PC-3 (cell line): Measurements from ENCODE around the gene CLDN20. TPM values are rescaled to one million over a fixed set of nuclear protein-coding genes. Genes with fewer than 3 reads are reported as not detected.

Experiments
- ATAC-seq: fragments of 200-7000 bp; cut with Tn5 transposase; 2 replicates; pipeline ENCODE4 v1.9.1; 2020; ENCODE audit warnings: mild to moderate bottlenecking, moderate library complexity
- BruUV-seq: library from RNA; stranded (reverse); fragments of 400-500 nt; replicated peaks from 2 replicates; lab custom pipeline; 2021; lab: Mats Ljungman, UMichigan
- CTCF ChIA-PET: fragments of 300-600 bp; sonication (Branson Sonifier 250); formaldehyde crosslinking; loops from one replicate; lab custom pipeline; 2022; ENCODE audit warnings: antibody characterized with exemption; lab: Charles Lee
- POLR2A ChIA-PET: fragments of 300-600 bp; sonication (Branson Sonifier 250); formaldehyde crosslinking; loops from one replicate; lab custom pipeline; 2022; ENCODE audit warnings: antibody characterized with exemption; ENCODE audit not compliant: unreplicated experiment; lab: Charles Lee
- DNase-seq: peaks from one replicate; pipeline ENCODE4 v3.0.0-alpha.2; 2015
- H2AFZ ChIP-seq: fragments of 300-600 bp; sonication (generic); 2 replicates; pipeline ENCODE4 v1.6.0; 2016; ENCODE audit warnings: antibody characterized with exemption, low read length
- H3F3A ChIP-seq: fragments of 300-600 bp; sonication (generic); one replicate; pipeline ENCODE4 v1.6.0; 2017; ENCODE audit warnings: antibody characterized with exemption, low read length, control low read depth, mild to moderate bottlenecking; ENCODE audit not compliant: unreplicated experiment
- H3K27ac ChIP-seq: fragments of 300-600 bp; sonication (generic); 2 replicates; pipeline ENCODE4 v1.5.1; 2016; ENCODE audit warnings: mild to moderate bottlenecking, low read length
- H3K27me3 ChIP-seq: fragments of 300-600 bp; sonication (generic); 2 replicates; pipeline ENCODE4 v1.6.1; 2016; ENCODE audit warnings: low read length, mixed read lengths
- H3K36me3 ChIP-seq: fragments of 300-600 bp; sonication (generic); 2 replicates; pipeline ENCODE4 v1.6.1; 2016; ENCODE audit warnings: low read depth, mixed run types, low read length, mixed read lengths
- H3K4me1 ChIP-seq: fragments of 300-600 bp; sonication (generic); 2 replicates; pipeline ENCODE4 v1.5.1; 2016; ENCODE audit warnings: low read length; ENCODE audit not compliant: insufficient read depth
- H3K4me2 ChIP-seq: fragments of 300-600 bp; sonication (generic); 2 replicates; pipeline ENCODE4 v1.6.0; 2016; ENCODE audit warnings: low read length
- H3K4me3 ChIP-seq: fragments of 300-600 bp; sonication (generic); 2 replicates; pipeline ENCODE4 v1.5.1; 2016; ENCODE audit warnings: mild to moderate bottlenecking, low read length, mixed read lengths
- H3K79me2 ChIP-seq: fragments of 300-600 bp; sonication (generic); 2 replicates; pipeline ENCODE4 v1.6.1; 2017; ENCODE audit warnings: low read length, mixed read lengths
- H3K9ac ChIP-seq: fragments of 300-600 bp; sonication (generic); 2 replicates; pipeline ENCODE4 v1.6.0; 2016; ENCODE audit warnings: mild to moderate bottlenecking, low read length
- H3K9me2 ChIP-seq: fragments of 300-600 bp; sonication (generic); replicated peaks from 2 replicates; pipeline ENCODE4 v1.6.1; 2016; ENCODE audit warnings: mixed run types, low read length, mixed read lengths
- H3K9me3 ChIP-seq: fragments of 300-600 bp; sonication (generic); 2 replicates; pipeline ENCODE4 v1.6.1; 2016; ENCODE audit warnings: low read length, mixed read lengths
- H4K20me1 ChIP-seq: fragments of 300-600 bp; sonication (generic); 2 replicates; pipeline ENCODE4 v1.6.1; 2016; ENCODE audit warnings: low read length, mixed read lengths
- EZH2 ChIP-seq: fragments of 300-600 bp; sonication (generic); IDR thresholded peaks from one replicate; pipeline ENCODE4 v1.6.1; 2017; ENCODE audit warnings: antibody characterized with exemption, mild to moderate bottlenecking, low read length; ENCODE audit not compliant: unreplicated experiment
- EZH2phosphoT487 ChIP-seq: fragments of 300-600 bp; sonication (generic); IDR thresholded peaks from 2 replicates; pipeline ENCODE4 v1.6.1; 2018; ENCODE audit warnings: mild to moderate bottlenecking, antibody characterized with exemption, low read length, borderline replicate concordance
- intact Hi-C: fragments of 100-400 bp; cut with micrococcal nuclease; formaldehyde crosslinking; loops from 2 replicates; pipeline ENCODE4 v1.9.0; 2023
- total RNA-seq: library from RNA; depleted of rRNA; stranded (reverse); fragments of >200 nt; gene quantifications from 2 replicates; pipeline ENCODE4 v1.2.3, GENCODE V29; 2014
- TF ChIP-seq, protein P1 (sequence below): fragments of 300-600 bp; sonication (generic); conservative IDR thresholded peaks from 2 replicates; pipeline ENCODE4 v1.5.1; 2017; ENCODE audit warnings: antibody characterized with exemption, low read depth, mild to moderate bottlenecking, low read length

The CLDN20 gene
- total RNA-seq, 1 experiment from 2014 or later = not detected

DNA sequence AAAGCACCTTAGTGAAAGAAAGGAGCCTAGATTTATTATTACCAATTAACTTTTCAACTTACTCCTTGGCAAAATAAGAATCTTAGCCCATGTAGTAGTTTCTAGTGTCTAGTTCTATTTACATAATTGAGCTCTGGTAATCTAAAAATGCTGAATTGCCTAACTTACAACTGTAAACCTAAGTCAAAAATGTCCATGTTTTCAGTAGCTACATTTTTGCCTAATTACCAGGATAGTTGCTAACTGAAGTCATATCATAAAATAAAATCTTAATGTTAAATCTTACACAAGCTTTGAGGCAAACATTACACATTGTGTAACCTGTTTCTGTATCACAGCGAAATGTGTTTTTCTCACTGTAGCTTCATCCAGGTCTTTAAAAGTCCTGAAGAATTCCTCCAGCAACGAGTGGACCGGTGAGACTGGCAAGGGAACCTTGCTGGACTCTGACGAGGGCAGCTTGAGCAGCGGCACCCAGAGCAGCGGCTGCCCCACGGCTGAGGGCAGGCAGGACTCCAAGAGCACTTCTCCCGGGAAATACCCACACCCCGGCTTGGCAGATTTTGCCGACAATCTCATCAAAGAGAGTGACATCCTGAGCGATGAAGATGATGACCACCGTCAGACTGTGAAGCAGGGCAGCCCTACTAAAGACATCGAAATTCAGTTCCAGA, 7.6 kb upstream of the CLDN20 start:
- POLR2A ChIA-PET = no interaction called here
- H3K79me2 ChIP-seq = no peaks in the 10 kb centered on the region
- no peak overlapping the region for H2AFZ ChIP-seq
- BruUV-seq = no TSS peak
- TF ChIP-seq, protein P1, sequence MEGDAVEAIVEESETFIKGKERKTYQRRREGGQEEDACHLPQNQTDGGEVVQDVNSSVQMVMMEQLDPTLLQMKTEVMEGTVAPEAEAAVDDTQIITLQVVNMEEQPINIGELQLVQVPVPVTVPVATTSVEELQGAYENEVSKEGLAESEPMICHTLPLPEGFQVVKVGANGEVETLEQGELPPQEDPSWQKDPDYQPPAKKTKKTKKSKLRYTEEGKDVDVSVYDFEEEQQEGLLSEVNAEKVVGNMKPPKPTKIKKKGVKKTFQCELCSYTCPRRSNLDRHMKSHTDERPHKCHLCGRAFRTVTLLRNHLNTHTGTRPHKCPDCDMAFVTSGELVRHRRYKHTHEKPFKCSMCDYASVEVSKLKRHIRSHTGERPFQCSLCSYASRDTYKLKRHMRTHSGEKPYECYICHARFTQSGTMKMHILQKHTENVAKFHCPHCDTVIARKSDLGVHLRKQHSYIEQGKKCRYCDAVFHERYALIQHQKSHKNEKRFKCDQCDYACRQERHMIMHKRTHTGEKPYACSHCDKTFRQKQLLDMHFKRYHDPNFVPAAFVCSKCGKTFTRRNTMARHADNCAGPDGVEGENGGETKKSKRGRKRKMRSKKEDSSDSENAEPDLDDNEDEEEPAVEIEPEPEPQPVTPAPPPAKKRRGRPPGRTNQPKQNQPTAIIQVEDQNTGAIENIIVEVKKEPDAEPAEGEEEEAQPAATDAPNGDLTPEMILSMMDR = no peak
- TF ChIP-seq EZH2phosphoT487 (no peak), EZH2 (no peak)
- DNase-seq = no peak
- no peak overlapping the region for H3K4me2 ChIP-seq
- intact Hi-C loops = no loop called here
- peaks cover 6% of the 10 kb centered on the region for H3K4me1 ChIP-seq
- no peak for ATAC-seq
- no peaks in the 10 kb centered on the region for H3K27me3 ChIP-seq
- no peaks in the 10 kb centered on the region for H3F3A ChIP-seq
- no peaks in the 10 kb centered on the region for H3K9me3 ChIP-seq
- no peak overlapping the region for H3K27ac ChIP-seq
- no peak overlapping the region for H3K9ac ChIP-seq
- H4K20me1 ChIP-seq = no peaks in the 10 kb centered on the region
- CTCF ChIA-PET = no interaction called here
- H3K4me3 ChIP-seq = no peak overlapping the region
- H3K36me3 ChIP-seq = peaks cover 5% of the 10 kb centered on the region
- H3K9me2 ChIP-seq = no peaks in the 10 kb centered on the region

DNA sequence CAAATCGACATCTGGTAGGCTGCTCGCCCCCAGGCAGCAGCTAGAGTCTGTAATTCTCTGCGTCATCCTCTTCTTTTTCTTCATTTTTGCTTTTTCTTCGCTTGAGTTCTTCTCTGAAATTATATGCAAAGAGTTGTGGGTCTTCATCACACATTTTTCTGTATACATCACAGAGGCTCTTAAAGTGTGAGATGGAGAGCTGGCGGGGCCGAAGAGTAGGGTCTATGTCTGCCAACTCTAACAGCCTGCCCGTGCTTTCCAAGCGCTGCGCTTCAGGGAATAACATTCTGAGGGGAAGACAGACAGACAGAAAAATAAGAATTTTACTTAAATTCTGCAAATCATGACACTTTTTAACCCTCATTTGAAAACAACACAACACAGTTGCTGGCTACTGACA, 6.0 kb upstream of the CLDN20 start:
- Histone ChIP-seq H3K27ac (no peak overlapping the region), H3K9me2 (no peaks in the 10 kb centered on the region), H3F3A (no peaks in the 10 kb centered on the region), H3K36me3 (peaks cover 5% of the 10 kb centered on the region), H3K79me2 (no peaks in the 10 kb centered on the region), H3K4me1 (peaks cover 6% of the 10 kb centered on the region), H3K9ac (no peak overlapping the region), H4K20me1 (no peaks in the 10 kb centered on the region), H3K4me3 (no peak overlapping the region), H3K9me3 (no peaks in the 10 kb centered on the region), H2AFZ (no peak overlapping the region), H3K27me3 (no peaks in the 10 kb centered on the region), H3K4me2 (no peak overlapping the region)
- BruUV-seq = no TSS peak
- intact Hi-C loops = no loop called here
- ChIA-PET POLR2A (no interaction called here), CTCF (no interaction called here)
- TF ChIP-seq EZH2 = no peak
- no peak for TF ChIP-seq EZH2phosphoT487
- TF ChIP-seq, protein P1 = no peak
- DNase-seq (no peak), ATAC-seq (no peak)

DNA sequence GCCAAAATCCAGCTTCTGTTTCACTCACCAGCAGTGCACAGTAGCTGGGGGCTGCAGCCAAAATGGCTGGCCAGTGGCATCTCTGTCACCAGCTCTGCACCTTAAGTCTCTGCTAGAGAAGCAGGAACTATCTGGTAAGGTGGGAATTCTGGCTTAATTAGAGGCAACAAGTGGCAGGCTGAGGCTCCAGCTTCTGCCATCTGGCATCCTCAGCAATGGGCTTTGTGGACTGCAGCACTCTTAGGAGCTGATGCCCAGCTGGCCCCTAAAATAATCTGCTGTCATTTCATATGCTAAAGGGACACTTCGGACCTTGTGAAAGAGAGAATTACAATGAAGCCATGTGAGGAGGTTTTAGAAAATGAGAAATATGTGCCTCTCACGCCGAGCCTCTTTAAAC, 4.6 kb upstream of the CLDN20 start:
- TF ChIP-seq EZH2 (no peak), EZH2phosphoT487 (no peak)
- TF ChIP-seq, protein P1 = no peak
- Histone ChIP-seq H2AFZ (no peak overlapping the region), H3K4me3 (no peak overlapping the region), H3K4me2 (no peak overlapping the region), H3K79me2 (no peaks in the 10 kb centered on the region), H3K9me2 (no peaks in the 10 kb centered on the region), H4K20me1 (no peaks in the 10 kb centered on the region), H3K27ac (no peak overlapping the region), H3K27me3 (no peaks in the 10 kb centered on the region), H3K36me3 (peaks cover 5% of the 10 kb centered on the region), H3K9me3 (no peaks in the 10 kb centered on the region), H3F3A (no peaks in the 10 kb centered on the region), H3K9ac (no peak overlapping the region), H3K4me1 (no peaks in the 10 kb centered on the region)
- intact Hi-C loops = no loop called here
- CTCF ChIA-PET = no interaction called here
- no peak for ATAC-seq
- BruUV-seq = no TSS peak
- DNase-seq = no peak
- POLR2A ChIA-PET = no interaction called here
